NOMO-1 (cell line): ENCODE measurements around the gene CCM2.

Experiments used
- DNase-seq, 2 experiments: peaks; one replicate each; lab custom pipeline; 2025; ENCODE audit not compliant: unreplicated experiment in 2 of 2; lab: John Stamatoyannopoulos, UW

The CCM2 gene

GRCh38 chr7:45077579-45077978 lies 77.6 kb downstream of the CCM2 start:
- DNase-seq, result no peak

GRCh38 chr7:45078125-45078681 lies 78.2 kb downstream of the CCM2 start:
- no peak for DNase-seq

GRCh38 chr7:45080265-45080957 lies 80.4 kb downstream of the CCM2 start:
- no peak for DNase-seq

- no peak for DNase-seq
These were observed 81.1 kb downstream of the CCM2 start for GRCh38 chr7:45080958-45081669.

GRCh38 chr7:45081670-45081974 lies 81.6 kb downstream of the CCM2 start:
- no peak for DNase-seq

- DNase-seq, result no peak
These were observed 82.2 kb downstream of the CCM2 start for GRCh38 chr7:45082031-45082830.

GRCh38 chr7:45082831-45083331 lies 82.9 kb downstream of the CCM2 start:
- no peak for DNase-seq

- no peak for DNase-seq
These were observed 84.3 kb downstream of the CCM2 start for GRCh38 chr7:45084336-45084735.

GRCh38 chr7:45084901-45085618 lies 85.1 kb downstream of the CCM2 start:
- no peak for DNase-seq

GRCh38 chr7:45085619-45086200 lies 85.7 kb downstream of the CCM2 start:
- DNase-seq, result no peak

GRCh38 chr7:45086331-45087065 lies 86.5 kb downstream of the CCM2 start:
- DNase-seq, result no peak

- DNase-seq, result no peak
These were observed 87.5 kb downstream of the CCM2 start for GRCh38 chr7:45087301-45088145.

GRCh38 chr7:45088146-45088701 lies 88.2 kb downstream of the CCM2 start:
- DNase-seq, result no peak

- no peak for DNase-seq
These were observed 88.9 kb downstream of the CCM2 start, which contains the start of gene NACAD for GRCh38 chr7:45088821-45089340. NACAD (minus strand) TSS chr7:45088969; CDS start chr7:45088894, 75 bp downstream.

GRCh38 chr7:45089341-45089891 lies 89.4 kb downstream of the CCM2 start:
- no peak for DNase-seq

- DNase-seq, result no peak
These were observed 92.3 kb downstream of the CCM2 start for GRCh38 chr7:45092100-45092930.

- no peak for DNase-seq
These were observed 92.9 kb downstream of the CCM2 start for GRCh38 chr7:45092931-45093235.
